ENCODE measurements around the gene TNS4.

TNS4 gene

GRCh38 chr17:40545660-40546059, 44.2 kb upstream of the TNS4 start:
- H3K27ac ChIP-seq, result no peak overlapping the region
- TF ChIP-seq ZFX (IDR thresholded peaks at IDR 0.05), result no peak
- TF ChIP-seq, protein P1, sequence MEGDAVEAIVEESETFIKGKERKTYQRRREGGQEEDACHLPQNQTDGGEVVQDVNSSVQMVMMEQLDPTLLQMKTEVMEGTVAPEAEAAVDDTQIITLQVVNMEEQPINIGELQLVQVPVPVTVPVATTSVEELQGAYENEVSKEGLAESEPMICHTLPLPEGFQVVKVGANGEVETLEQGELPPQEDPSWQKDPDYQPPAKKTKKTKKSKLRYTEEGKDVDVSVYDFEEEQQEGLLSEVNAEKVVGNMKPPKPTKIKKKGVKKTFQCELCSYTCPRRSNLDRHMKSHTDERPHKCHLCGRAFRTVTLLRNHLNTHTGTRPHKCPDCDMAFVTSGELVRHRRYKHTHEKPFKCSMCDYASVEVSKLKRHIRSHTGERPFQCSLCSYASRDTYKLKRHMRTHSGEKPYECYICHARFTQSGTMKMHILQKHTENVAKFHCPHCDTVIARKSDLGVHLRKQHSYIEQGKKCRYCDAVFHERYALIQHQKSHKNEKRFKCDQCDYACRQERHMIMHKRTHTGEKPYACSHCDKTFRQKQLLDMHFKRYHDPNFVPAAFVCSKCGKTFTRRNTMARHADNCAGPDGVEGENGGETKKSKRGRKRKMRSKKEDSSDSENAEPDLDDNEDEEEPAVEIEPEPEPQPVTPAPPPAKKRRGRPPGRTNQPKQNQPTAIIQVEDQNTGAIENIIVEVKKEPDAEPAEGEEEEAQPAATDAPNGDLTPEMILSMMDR (conservative IDR thresholded peaks at IDR 0.05), result no peak

- no peak overlapping the region for H3K27ac ChIP-seq
- TF ChIP-seq, protein P1 (conservative IDR thresholded peaks at IDR 0.05), result no peak
- TF ChIP-seq ZFX (IDR thresholded peaks at IDR 0.05), result no peak
Observed at GRCh38 chr17:40542558-40543411, 41.4 kb upstream of the TNS4 start.

DNA sequence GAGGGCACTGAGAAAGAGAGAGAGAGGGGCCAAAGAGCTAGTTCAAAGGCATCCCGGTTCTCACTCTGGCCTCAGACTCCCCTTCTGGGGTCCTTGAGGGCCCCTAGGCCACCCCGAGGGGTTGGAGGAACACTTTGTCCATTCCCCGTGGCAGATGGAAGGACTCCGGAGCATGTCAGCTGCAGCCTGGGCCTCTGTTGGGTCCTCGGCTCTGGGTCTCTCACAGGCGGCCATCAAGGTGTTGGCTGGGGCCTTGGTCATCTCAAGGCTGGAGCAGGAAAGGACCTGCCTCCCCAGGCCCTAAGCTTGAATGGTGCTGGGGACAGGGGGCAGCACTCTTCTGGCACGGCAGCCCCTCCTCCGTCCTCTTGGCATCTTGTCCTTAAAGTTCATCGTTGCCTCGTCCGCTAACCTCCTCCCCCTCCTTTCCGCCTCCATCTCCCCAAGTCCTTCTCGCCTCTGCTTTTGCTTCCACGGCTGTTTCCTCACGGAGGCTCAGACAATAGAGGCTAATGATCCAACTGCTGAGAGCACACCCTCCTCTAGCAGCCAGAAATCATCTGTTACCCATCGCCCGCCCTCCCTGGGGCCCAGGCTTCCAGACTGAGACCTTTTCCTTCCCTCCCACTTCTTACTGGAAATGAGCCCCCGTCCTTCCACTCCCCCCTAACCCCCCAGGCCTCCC, 40.6 kb upstream of the TNS4 start:
- TF ChIP-seq, protein P1 (conservative IDR thresholded peaks at IDR 0.05), result no peak
- TF ChIP-seq ZFX (IDR thresholded peaks at IDR 0.05), result no peak
- H3K27ac ChIP-seq, result no peak overlapping the region

GRCh38 chr17:40541060-40541872, 39.8 kb upstream of the TNS4 start:
- no peak overlapping the region for H3K27ac ChIP-seq
- TF ChIP-seq, protein P1 (conservative IDR thresholded peaks at IDR 0.05), result no peak
- no peak for TF ChIP-seq ZFX (IDR thresholded peaks at IDR 0.05)

DNA sequence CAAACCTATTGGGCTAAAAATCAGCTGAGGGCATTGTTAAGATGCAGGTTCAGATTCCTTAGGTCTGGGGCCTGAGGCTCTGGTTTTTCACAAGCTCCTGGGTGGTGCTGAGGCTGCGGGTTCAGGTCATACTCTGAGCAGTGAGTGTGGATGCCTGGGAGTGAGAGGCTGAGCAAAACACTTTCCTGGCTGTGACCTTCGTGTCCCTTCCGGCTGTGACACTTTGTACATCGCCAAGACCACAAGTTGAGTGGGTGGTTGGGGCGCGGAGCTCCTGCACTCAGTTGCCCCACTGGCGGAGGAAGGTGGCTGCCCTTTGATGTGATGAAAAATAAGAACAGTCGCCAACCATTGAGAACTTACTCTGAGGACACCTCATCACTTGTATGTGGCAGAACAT, 39.0 kb upstream of the TNS4 start:
- no peak overlapping the region for H3K27ac ChIP-seq
- no peak for TF ChIP-seq ZFX (IDR thresholded peaks at IDR 0.05)
- TF ChIP-seq, protein P1 (conservative IDR thresholded peaks at IDR 0.05), result no peak

DNA sequence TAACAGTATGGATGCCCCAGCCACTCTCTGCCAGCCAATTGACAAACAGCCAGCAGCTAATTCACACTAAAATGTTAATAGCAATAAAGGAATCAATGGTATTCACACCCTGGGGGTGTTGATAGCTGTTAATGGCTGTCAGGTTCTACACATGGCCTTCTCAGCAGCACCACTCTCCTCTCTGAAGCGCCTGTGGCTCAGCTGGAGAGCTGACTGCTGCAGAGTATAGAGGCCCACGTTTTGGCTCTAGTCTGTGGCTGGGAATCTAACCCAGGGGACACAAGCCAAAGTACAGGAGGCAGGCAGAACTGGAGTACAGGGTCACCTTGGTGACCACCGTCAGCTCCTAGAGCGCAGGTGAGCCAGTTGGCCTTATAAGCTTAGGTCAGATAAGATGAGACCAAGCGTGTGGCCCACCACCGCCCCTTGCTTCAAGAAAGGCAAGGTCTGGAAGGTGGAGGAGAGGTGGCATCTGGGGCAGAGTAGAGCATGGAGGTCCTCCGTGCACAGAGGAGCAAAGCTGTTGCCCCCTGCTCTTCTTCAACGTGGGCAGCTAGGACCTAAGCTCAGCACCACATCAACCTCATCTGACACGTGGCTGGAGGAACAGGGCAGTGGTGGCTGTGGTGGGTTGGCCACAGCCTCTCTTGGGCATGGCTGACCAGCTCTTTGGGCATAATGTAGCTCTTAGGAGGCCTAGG, 38.4 kb upstream of the TNS4 start:
- no peak overlapping the region for H3K27ac ChIP-seq
- TF ChIP-seq, protein P1 (conservative IDR thresholded peaks at IDR 0.05), result no peak
- TF ChIP-seq ZFX (IDR thresholded peaks at IDR 0.05), result no peak
